Heart right ventricle (tissue), 16 donors: ENCODE data around the gene TAMM41. TPM values are rescaled to one million over a fixed set of nuclear protein-coding genes. Genes with fewer than 3 reads are reported as not detected.
A peak's percentile ranks its signal among the peaks of the same experiment; 100 is the strongest.

ENCODE experiments used
- ATAC-seq, 8 donors: fragments of 200-7000 bp; cut with Tn5 transposase; one replicate each; pipeline ENCODE4 v1.9.1; 2020; ENCODE audit warnings: mild to moderate bottlenecking in 8 of 8, moderate library complexity in 8 of 8, moderate number of reproducible peaks in 1 of 8
- DNase-seq, 2 donors: peaks; one replicate each; pipeline ENCODE4 v3.0.0-alpha.2; 2020
- H3K27ac ChIP-seq, 10 donors: fragments of 200-600 bp; sonication (generic) in 2 of 10; one replicate each; pipeline versions ENCODE4 v1.5.0 to v1.8.0; 2020 to 2022; ENCODE audit warnings: mild to moderate bottlenecking in 3 of 10
- H3K27me3 ChIP-seq, 7 donors: fragments of 200-600 bp; one replicate each; pipeline ENCODE4 v1.8.0; 2021 to 2022; ENCODE audit warnings: mild to moderate bottlenecking in 2 of 7
- H3K36me3 ChIP-seq, 9 donors: fragments of 200-600 bp; sonication (generic) in 1 of 9; one replicate each; pipeline versions ENCODE4 v1.5.0 to v1.8.0; 2020 to 2022; ENCODE audit warnings: mild to moderate bottlenecking in 2 of 9
- H3K4me1 ChIP-seq, 9 donors: fragments of 200-600 bp; sonication (generic) in 1 of 9; one replicate each; pipeline versions ENCODE4 v1.5.0 to v1.8.0; 2020 to 2022; ENCODE audit warnings: mild to moderate bottlenecking in 4 of 9
- H3K4me3 ChIP-seq, 10 donors: fragments of 200-600 bp; sonication (generic) in 2 of 10; one replicate each; pipeline versions ENCODE4 v1.5.0 to v1.8.0; 2020 to 2022; ENCODE audit warnings: mild to moderate bottlenecking in 7 of 10, moderate library complexity in 2 of 10
- H3K9me3 ChIP-seq, 11 donors: fragments of 200-600 bp in 10 of 11; sonication (generic) in 2 of 11; one replicate each; pipeline versions ENCODE4 v1.5.0 to v1.8.0; 2013 to 2022; ENCODE audit warnings: mild to moderate bottlenecking in 2 of 11, control low read depth in 1 of 11, moderate library complexity in 1 of 11
- CTCF ChIP-seq, 9 donors: fragments of 200-600 bp; sonication (generic) in 2 of 9; IDR thresholded peaks; one replicate each; pipeline versions ENCODE4 v1.5.0 to v1.8.0; 2021 to 2022; ENCODE audit warnings: antibody characterized with exemption in 9 of 9, mild to moderate bottlenecking in 5 of 9, moderate library complexity in 1 of 9
- WGBS, 2 donors: extraction: QIAGEN DNeasy Blood & Tissue Kit; methylation state at CpG; one replicate each; pipeline ENCODE4 v1.1.7; 2013; ENCODE audit warnings: inconsistent platforms in 1 of 2; 5-methylcytosine and 5-hydroxymethylcytosine counted together
- intact Hi-C, 10 donors: fragments of 100-400 bp; cut with DNase I; formaldehyde crosslinking; loops; one replicate each; pipeline versions ENCODE4 v1.11.1 to v1.14.2; 2022
- polyA plus RNA-seq, 2 donors: library from polyadenylated mRNA; stranded (reverse); fragments of 200-250 nt; gene quantifications; one replicate each; pipeline ENCODE4 v1.2.3, GENCODE V29; 2013
- total RNA-seq, 10 donors: library from RNA; stranded (reverse); fragmentation: NEBNext Ultra II Directional in 3 of 10; extraction: Animal tissue kit (Norgen Biotek cat#: 25700) in 3 of 10; gene quantifications; one replicate each; pipeline versions ENCODE4 v1.2.1 to v1.2.4, GENCODE V29; 2021 to 2023
- donor health status: Arrhythmogenic right ventricular cardiomyopathy.
- donor health status: ischemic (EF 13 %, LVEDD 7.1; RV severe dilation, severe dysfunction).
- donor health status: healthy with polysubstance abuse.
- donor health status: DM: no; HTN: yes; CAD: no.
- donor health status: DM: no; HTN: no; CAD: no.
- donor health status: ischemic (EF 25% LVEDD 6.9; RV normal size, moderate dysfunction).
- donor health status: ischemic (EF 25% LVEDD 5.7; RV mildly dilated, moderate dysfunction).
- donor health status: healthy.
- donor health status: DM: yes; HTN: yes; CAD: no.
- donor health status: Ischemic cardiomyopathy.
- donor health status: ischemic (EF 35%, LVEDD 5.7; RV mildly dilated, moderate dysfunction).
- donor health status: nonischemic (EF 11% LVEDD 7.7; RV severe dilation, severe dysfunction).
- donor health status: DM: yes; HTN: yes; CAD: no.
- donor health status: PGD.
- donor health status: ischemic (EF 29% LVEDD 5.4; RV normal size, mild dysfunction).
- donor health status: nonischemic (EF 23%, LVEDD 6.1; RV moderate dilation, normal function).

Gene TAMM41
- total and polyA plus RNA-seq, 12 donors = 8.1 to 13.0 (median 10.2) TPM

GRCh38 chr3:11803977-11804892 is 42.5 kb downstream of the TAMM41 start:
- Histone ChIP-seq H3K4me3 (no peak overlapping the region), H3K4me1 (no peaks in the 10 kb centered on the region), H3K27ac (no peak overlapping the region), H3K36me3 (peaks cover 0 to 88% (median 40%) of the 10 kb centered on the region in 9 donors), H3K27me3 (no peaks in the 10 kb centered on the region), H3K9me3 (peaks cover 0 to 31% (median 0%) of the 10 kb centered on the region in 11 donors)
- intact Hi-C loops = loop anchor here (2.0 to 10.0 kb wide), 9 partner anchors 147 to 429 kb away; no protein-coding TSS in a partner anchor
- ATAC-seq (peak in 5 of 8 donors; percentile 58 to 85 (median 76)), DNase-seq (peak in 1 of 2 donors; percentile 16)
- 50 to 51% methylated on average over 2 of the region's 2 CpGs for WGBS, 2 donors
- peak; percentile 46 to 83 (median 73) for TF ChIP-seq CTCF (IDR thresholded peaks at IDR 0.05)

DNA sequence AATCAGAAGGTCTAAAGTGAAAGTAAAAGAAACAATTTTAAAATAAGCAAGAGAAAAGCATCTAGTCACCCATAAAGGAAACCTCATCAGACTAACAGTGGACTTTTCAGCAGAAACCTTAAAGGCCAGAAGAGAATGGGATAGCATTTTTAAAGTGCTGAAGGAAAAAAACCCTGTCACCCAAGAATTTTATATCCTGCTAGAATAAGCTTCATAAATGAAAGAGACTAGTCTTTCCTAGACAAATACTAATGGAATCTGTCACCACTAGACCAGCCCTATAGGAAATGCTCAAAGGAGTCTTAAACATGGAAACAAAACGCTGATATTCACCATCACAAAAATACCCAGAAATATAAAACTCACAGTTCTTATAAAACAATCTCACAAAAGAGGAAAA is 46.9 kb downstream of the TAMM41 start:
- Histone ChIP-seq H3K9me3 (peaks cover 0 to 38% (median 0%) of the 10 kb centered on the region in 11 donors), H3K27ac (no peak overlapping the region), H3K4me3 (no peak overlapping the region), H3K4me1 (no peaks in the 10 kb centered on the region), H3K36me3 (peaks cover 0 to 89% (median 33%) of the 10 kb centered on the region in 9 donors), H3K27me3 (no peaks in the 10 kb centered on the region)
- 98 to 100% methylated on average over 1 of the region's 1 CpG for WGBS, 2 donors
- TF ChIP-seq CTCF (IDR thresholded peaks at IDR 0.05) = no peak
- ATAC-seq = no peak
- DNase-seq = no peak
- intact Hi-C loops = loop anchor here in 8 of 10 donors (5.0 to 10.0 kb wide), 6 partner anchors 142 to 425 kb away; no protein-coding TSS in a partner anchor

GRCh38 chr3:11794927-11795326 is 51.8 kb downstream of the TAMM41 start:
- ATAC-seq (no peak), DNase-seq (no peak)
- Histone ChIP-seq H3K36me3 (peaks cover 0 to 95% (median 38%) of the 10 kb centered on the region in 9 donors), H3K9me3 (peaks cover 0 to 14% (median 0%) of the 10 kb centered on the region in 11 donors), H3K27me3 (no peaks in the 10 kb centered on the region), H3K4me3 (no peak overlapping the region), H3K4me1 (no peaks in the 10 kb centered on the region), H3K27ac (no peak overlapping the region)
- no peak for TF ChIP-seq CTCF (IDR thresholded peaks at IDR 0.05)
- 100% methylated on average over 2 of the region's 2 CpGs for WGBS, 2 donors
- intact Hi-C loops = no loop called here

GRCh38 chr3:11791339-11792200 is 55.1 kb downstream of the TAMM41 start:
- no peak overlapping the region for H3K4me3 ChIP-seq
- ATAC-seq = no peak
- TF ChIP-seq CTCF (IDR thresholded peaks at IDR 0.05) = no peak
- no peak for DNase-seq
- peaks cover 0 to 99% (median 37%) of the 10 kb centered on the region in 9 donors for H3K36me3 ChIP-seq
- no peaks in the 10 kb centered on the region for H3K27me3 ChIP-seq
- intact Hi-C loops = no loop called here
- no peak overlapping the region for H3K27ac ChIP-seq
- H3K4me1 ChIP-seq = no peaks in the 10 kb centered on the region
- H3K9me3 ChIP-seq = peaks cover 0 to 5% (median 0%) of the 10 kb centered on the region in 11 donors
- 83 to 93% methylated on average over 6 of the region's 6 CpGs for WGBS, 2 donors
